HG02938 (cell line): ENCODE results near the gene RAB21.

Experiments
- ATAC-seq: cut with Tn5 transposase; IDR thresholded peaks from one replicate; pipeline ENCODE4 v1.9.1; 2021; ENCODE audit warnings: mild to moderate bottlenecking, moderate library complexity; ENCODE audit not compliant: unreplicated experiment

RAB21 gene, protein sequence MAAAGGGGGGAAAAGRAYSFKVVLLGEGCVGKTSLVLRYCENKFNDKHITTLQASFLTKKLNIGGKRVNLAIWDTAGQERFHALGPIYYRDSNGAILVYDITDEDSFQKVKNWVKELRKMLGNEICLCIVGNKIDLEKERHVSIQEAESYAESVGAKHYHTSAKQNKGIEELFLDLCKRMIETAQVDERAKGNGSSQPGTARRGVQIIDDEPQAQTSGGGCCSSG

GRCh38 chr12:71754461-71755145, at the start of gene RAB21:
Gene RAB21 (plus strand): TSS chr12:71754863. CDS start chr12:71755130, 267 bp downstream.
- peak; percentile 95 for ATAC-seq

DNA sequence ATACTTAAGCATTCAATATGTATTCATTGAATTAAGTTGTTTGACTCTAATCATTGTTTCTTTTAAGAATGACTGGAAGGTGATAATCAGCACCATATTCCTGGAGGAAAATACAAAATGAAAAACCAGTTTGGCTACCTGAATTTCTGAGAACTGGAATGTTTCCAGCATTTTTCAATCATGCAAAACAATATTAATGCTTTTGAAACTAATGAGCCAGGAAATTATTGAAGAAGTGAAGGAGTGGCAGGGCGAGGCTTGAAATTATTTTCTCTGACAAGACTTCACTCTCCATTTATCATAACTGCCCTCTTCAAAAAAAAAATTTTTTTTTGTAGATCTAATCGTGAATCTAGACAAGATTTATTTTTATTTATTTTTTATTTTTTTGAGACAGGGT, 49.7 kb upstream of the RAB21 start:
- ATAC-seq = no peak

DNA sequence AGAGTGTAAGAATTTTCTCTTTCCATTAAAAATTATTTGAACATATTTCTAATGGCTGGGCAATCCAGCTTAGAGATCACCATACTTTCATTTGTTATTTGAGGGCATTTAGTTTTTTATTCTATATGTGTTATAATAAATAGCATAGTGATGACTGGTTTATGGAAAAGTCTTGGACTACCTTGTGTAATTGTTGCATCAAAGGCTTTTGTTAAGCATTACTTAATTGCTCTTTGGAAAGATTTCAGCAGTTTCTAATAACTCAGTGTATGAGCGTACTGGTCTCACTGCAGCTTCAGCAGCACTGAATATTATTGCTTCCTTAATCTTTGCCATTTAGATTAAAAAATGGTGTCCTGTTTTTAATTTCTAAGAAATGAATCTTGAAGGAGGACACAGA, 46.0 kb upstream of the RAB21 start:
- no peak for ATAC-seq

DNA sequence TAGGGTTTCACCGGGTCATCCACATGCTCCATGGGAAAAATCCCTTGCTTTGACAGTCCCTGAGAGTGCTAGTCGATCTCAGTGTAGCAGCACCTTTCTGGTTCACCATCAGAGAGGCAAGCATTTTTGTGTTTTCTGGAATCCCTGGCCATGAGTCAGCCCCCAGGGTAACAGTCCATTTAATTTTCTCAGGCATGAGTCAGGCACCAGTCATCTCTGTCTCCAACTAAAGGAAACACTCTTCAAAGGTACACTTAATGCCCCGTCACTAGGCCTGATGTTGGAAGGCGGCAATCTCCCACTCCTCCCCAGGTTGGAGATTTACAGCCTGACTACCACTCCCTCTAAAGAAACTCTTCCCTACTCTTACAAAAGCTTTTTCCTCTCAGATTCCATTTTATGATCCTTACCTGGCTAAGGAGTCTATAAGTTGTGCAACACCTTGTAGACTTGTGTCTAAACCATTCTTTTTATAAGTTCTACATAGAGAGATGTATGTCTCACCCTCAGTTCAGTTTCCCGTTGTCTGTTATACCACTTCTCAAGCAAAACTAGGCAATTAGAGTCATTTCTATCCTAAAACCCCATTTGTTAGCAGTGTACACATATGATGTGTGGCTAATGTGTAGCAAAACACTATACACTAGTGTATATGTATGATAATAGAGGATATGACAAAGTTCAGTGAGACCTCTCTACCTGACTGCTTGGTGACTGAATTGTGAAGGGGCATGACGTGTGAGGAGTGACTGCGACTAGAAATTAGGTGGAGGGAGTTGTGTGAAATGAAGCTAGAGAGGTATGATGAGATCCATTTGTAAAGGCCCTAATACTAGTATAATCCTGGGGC, 44.2 kb upstream of the RAB21 start:
- no peak for ATAC-seq

GRCh38 chr12:71718611-71719010, 36.1 kb upstream of the RAB21 start:
- ATAC-seq = no peak

GRCh38 chr12:71719647-71720370, 34.9 kb upstream of the RAB21 start:
- ATAC-seq = no peak

GRCh38 chr12:71721783-71722505, 32.7 kb upstream of the RAB21 start:
- no peak for ATAC-seq

DNA sequence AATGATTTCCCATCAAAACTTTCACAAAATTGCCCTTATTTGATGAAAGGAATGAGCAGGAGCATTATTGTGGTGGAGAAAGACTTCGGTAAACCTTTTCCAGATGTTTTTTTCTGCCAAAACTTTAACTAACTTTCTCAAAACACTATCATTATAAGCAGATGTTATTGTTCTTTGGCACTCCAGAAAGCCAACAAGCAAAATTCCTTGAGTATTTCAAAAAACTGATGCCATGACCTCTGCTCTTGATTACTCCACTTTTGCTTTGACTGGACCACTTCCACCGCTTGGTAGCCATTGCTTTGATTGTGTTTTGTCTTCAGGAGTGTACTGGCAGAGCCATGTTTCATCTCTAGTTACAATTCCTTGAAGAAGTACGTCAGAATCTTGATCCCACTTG, 29.7 kb upstream of the RAB21 start:
- no peak for ATAC-seq

DNA sequence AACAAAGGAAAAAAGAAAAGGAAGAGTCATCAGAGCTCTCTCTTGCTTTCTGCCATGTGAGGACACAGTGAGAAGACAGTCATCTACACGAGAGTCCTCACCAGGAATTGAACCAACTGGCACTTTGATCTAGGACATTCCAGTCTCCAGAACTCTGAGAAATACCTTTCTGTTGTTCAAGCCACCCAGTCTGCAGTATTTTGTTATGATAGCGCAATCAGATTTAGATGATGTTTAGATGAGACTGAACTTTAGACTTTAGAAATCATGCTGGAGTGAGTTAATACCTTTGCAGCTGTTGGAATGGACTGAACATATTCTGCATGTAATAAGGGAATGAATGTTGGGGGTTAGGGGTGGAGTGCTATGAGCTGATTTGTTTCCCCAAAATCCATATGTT, 28.1 kb upstream of the RAB21 start:
- ATAC-seq = no peak

DNA sequence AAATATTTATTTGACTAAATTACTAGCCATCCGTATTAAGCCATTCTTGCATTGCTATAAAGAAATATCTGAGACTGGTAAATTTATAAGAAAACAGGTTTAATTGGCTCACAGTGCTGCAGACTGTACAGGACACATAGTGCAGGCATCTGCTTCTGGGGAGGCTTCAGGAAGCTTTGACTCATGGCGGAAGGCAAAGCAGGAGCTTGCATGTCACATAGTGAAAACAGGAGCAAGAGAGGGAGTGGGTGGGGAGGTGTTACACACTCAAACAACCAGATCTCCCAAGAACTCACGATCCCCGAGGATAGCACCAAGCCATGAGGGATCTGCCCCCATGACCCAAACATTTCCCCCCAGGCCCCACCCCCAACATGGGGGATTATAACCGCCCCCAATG, 26.7 kb upstream of the RAB21 start:
- ATAC-seq = no peak

- no peak for ATAC-seq
These were observed 23.7 kb upstream of the RAB21 start for GRCh38 chr12:71730936-71731335.

- no peak for ATAC-seq
These were observed 23.0 kb upstream of the RAB21 start for GRCh38 chr12:71731439-71732356.

DNA sequence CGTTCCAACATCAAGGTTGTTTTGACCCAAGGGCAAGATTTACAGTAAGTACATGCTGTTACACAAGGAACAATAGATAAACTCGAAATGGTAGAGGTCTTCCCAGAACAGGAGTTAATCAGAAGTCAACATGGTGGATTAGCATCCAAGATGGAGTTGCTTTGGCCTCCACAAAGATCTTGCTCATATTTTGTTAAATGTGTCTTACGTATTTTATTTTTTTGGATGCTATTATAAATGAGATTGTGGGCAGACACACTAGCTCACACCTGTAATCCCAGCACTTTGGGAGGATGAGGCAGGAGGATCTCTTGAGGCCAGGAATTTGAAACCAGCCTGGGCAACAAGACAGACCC, 22.3 kb upstream of the RAB21 start:
- no peak for ATAC-seq

- ATAC-seq = no peak
These were observed 17.5 kb upstream of the RAB21 start for GRCh38 chr12:71737197-71737596.

DNA sequence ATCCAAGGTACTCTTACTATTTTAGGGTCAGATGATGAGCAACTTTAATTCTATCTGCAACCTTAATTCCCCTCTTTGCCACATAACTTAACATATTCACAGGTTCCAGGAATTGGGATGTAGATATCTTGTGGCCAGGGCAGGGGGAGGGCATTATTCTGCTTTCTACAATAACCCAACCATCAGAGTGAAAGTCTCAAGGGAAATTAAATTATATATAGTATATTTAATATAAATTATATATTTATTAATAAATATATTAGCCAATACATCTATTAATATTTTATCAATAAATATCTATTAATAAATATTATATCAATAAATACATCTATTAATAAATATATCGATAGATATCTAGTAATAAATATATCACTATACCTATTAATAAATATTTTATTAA, 11.7 kb upstream of the RAB21 start:
- no peak for ATAC-seq

DNA sequence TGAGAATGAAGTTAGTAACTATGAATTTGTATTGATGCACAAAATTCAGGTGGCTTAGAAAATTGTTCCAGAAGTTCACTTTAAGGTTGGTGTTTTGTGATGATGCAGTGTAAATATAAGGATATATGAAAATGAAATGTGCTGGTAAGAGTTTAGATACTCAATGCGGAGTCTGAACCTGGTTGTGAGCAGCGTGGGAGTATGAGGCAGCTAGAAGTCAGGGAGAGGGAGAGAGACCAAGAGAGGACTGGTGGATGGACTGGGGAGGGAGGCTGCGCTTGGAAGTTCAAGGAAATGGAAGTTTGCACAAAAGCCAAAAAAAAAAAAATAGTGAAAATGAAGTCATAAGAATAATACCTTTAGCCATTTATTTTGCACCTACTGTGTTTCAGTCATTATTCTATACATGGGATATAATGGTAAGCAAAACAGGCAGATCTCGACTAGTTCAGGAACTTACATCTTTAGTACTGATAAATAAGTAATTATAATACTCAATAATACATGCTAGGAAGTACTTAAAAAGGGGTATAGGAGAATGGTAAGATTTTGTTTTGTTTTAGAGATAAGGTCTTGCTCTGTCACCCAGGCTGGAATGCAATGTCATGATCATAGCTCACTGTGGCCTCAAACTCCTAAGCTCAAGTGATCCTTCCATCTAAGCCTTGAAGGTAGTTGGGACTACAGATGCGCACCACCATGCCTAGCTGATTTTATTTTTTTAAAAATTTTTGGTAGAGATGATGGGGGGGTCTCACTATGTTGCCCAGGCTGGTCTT, 10.0 kb upstream of the RAB21 start:
- ATAC-seq = no peak

GRCh38 chr12:71746974-71747611, 7.6 kb upstream of the RAB21 start:
- ATAC-seq = peak; percentile 86

GRCh38 chr12:71748081-71748850, 6.4 kb upstream of the RAB21 start:
- no peak for ATAC-seq
